HG03060 (cell line): Measurements from ENCODE around the gene TNRC6A.

Experiments
- ATAC-seq: cut with Tn5 transposase; IDR thresholded peaks from one replicate; pipeline ENCODE4 v1.9.1; 2021; ENCODE audit warnings: low read depth, moderate number of reproducible peaks; ENCODE audit not compliant: unreplicated experiment

TNRC6A gene

GRCh38 chr16:24755201-24755874 is 25.9 kb downstream of the TNRC6A start:
- ATAC-seq: no peak

DNA sequence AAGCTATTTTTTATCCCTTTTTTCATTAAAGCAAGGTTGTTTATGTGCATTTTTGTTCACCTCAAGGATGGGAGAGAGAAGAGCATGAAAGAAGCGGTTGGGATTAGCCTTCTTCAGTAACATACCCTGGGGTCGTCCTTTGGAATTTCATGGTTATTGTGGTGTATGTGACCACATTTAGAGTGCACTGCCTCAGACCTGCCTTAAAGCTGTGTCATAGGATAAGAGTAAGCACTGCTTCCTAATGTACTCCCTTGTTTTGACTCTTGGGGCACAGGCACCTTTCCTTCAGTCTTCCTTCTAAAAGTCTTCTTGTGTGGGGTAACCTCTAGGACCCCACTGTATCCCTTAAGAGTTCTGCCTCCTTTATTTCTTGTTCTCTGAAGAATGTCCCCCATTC is 28.9 kb downstream of the TNRC6A start:
- no peak for ATAC-seq

- ATAC-seq: no peak
Observed at GRCh38 chr16:24759006-24759405, 29.6 kb downstream of the TNRC6A start.

- no peak for ATAC-seq
Observed at GRCh38 chr16:24761526-24761925, 32.1 kb downstream of the TNRC6A start.

DNA sequence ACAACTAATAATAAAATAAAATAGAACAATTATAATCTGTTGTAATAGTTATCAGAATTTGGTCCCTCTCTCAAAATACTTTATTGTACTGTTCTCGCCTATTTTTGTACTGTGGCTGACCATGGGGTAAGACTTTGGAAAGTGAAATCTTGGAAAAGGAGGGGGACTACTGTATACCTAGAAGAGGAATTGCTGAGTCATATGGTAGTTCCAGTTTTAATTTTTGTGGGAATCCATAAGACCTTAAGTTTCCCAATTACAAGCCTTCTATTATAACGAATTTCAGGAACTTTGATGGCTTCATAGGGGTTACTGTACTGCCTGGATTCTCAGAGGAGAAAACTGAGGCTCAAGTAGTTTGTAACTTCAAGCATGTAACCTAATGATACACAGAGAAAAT is 35.5 kb downstream of the TNRC6A start:
- ATAC-seq: no peak

- no peak for ATAC-seq
Observed at GRCh38 chr16:24766057-24766456, 36.6 kb downstream of the TNRC6A start.

DNA sequence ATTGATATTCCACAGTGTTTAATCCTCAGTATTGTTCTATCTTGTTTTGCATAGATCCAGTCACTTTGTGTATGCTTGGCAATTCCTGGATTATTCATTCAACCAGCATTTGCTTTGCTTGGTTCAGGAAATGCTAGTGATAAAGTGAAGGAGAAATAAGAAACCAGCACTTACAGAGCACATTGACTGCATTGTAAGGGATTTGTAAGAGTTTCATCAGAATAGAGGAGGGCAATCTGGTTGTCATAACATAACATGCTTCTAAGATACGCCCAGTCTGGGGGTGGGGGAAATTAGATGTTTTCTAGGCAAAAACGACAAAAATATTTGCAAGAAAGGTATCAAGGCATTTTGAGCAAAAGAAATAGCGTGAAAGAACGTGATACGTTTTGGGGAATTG is 40.4 kb downstream of the TNRC6A start:
- ATAC-seq: no peak

GRCh38 chr16:24771132-24771778 is 41.8 kb downstream of the TNRC6A start:
- ATAC-seq: no peak

GRCh38 chr16:24771779-24772157 is 42.3 kb downstream of the TNRC6A start:
- ATAC-seq: no peak

- no peak for ATAC-seq
Observed at GRCh38 chr16:24773771-24774427, 44.4 kb downstream of the TNRC6A start.

DNA sequence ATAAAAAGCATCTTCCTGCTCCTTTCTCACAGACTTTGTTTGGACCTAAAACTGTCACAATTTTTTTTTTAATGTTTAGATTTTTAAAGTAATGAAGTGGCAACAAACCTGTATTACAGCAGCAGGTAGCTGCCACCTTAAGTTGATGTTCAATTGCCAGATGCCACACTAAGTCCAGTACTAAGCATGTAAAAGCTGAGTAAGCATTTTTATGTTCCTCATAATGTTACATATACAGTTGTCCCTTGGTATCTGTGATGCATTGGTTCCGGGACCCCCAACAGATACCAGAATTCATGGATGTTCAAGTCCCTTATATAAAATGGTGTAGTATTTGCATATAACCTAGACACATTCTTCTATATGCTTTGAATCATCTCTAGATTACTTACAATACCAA is 45.1 kb downstream of the TNRC6A start:
- no peak for ATAC-seq

- no peak for ATAC-seq
Observed at GRCh38 chr16:24775455-24775854, 46.0 kb downstream of the TNRC6A start.

GRCh38 chr16:24776501-24777220 is 47.2 kb downstream of the TNRC6A start:
- no peak for ATAC-seq

GRCh38 chr16:24778671-24779070 is 49.2 kb downstream of the TNRC6A start:
- no peak for ATAC-seq

- ATAC-seq: no peak
Observed at GRCh38 chr16:24781256-24781655, 51.8 kb downstream of the TNRC6A start.

GRCh38 chr16:24784121-24784520 is 54.7 kb downstream of the TNRC6A start:
- no peak for ATAC-seq

DNA sequence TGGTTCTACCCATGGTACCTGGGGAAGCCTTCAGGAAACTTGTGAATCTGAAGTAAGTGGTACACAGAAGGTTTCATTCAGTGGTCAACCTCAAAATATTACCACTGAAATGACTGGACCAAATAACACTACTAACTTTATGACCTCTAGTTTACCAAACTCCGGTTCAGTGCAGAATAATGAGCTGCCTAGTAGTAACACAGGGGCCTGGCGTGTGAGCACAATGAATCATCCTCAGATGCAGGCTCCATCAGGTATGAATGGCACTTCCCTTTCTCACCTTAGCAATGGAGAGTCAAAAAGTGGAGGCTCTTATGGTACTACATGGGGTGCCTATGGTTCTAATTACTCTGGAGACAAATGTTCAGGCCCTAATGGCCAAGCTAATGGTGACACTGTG is 60.4 kb downstream of the TNRC6A start:
- ATAC-seq: no peak

- ATAC-seq: no peak
Observed at GRCh38 chr16:24800586-24800985, 71.1 kb downstream of the TNRC6A start.

GRCh38 chr16:24801761-24802302 is 72.4 kb downstream of the TNRC6A start:
- no peak for ATAC-seq

GRCh38 chr16:24805484-24805883 is 76.0 kb downstream of the TNRC6A start:
- no peak for ATAC-seq

- no peak for ATAC-seq
Observed at GRCh38 chr16:24807301-24807700, 77.8 kb downstream of the TNRC6A start.
